ENCODE data around the gene DAD1. TPM values are rescaled to one million over a fixed set of nuclear protein-coding genes. Genes with fewer than 3 reads are reported as not detected.
"Not testable (repeated sequence)": the region's sequence is repeated elsewhere in the genome, so short reads cannot be mapped to it uniquely, and the experiment has no call there.

DAD1 gene
- total RNA-seq, 1 donor = 272 TPM

- H3K9me3 ChIP-seq (ENCODE audit: low read depth, low read length) = no peaks in the 10 kb centered on the region
- no peak overlapping the region for H3K4me3 ChIP-seq (ENCODE audit: insufficient read depth, low read length)
- H3K4me1 ChIP-seq (ENCODE audit: insufficient read depth, low read length) = peaks cover 12% of the 10 kb centered on the region
- no peaks in the 10 kb centered on the region for H4K20me1 ChIP-seq (ENCODE audit: insufficient read depth, low read length)
- no peak overlapping the region for H3K4me2 ChIP-seq (ENCODE audit: insufficient read depth, low read length)
- TF ChIP-seq CTCF (IDR thresholded peaks at IDR 0.05; ENCODE audit: extremely low read depth, low read depth, low read length) = no peak
- no peak for DNase-seq (ENCODE audit: insufficient read length, low spot score, missing footprints)
- no peak overlapping the region for H2AFZ ChIP-seq (ENCODE audit: low read length)
- H3K79me2 ChIP-seq (ENCODE audit: insufficient read depth, low read length) = no peaks in the 10 kb centered on the region
- no peak overlapping the region for H3K27ac ChIP-seq (ENCODE audit: low read depth, low read length)
- H3K27me3 ChIP-seq (ENCODE audit: insufficient read depth, low read length) = no peaks in the 10 kb centered on the region
- H3K36me3 ChIP-seq (ENCODE audit: insufficient read depth, low read length) = no peaks in the 10 kb centered on the region
Measured at GRCh38 chr14:22544406-22544805, 44.6 kb downstream of the DAD1 start.

GRCh38 chr14:22543570-22544357 is 45.3 kb downstream of the DAD1 start:
- DNase-seq (ENCODE audit: insufficient read length, low spot score, missing footprints); H3K27ac ChIP-seq (ENCODE audit: low read depth, low read length): not testable (repeated sequence)

GRCh38 chr14:22542360-22542759 is 46.7 kb downstream of the DAD1 start:
- Histone ChIP-seq H3K9me3 (ENCODE audit: low read depth, low read length) (no peaks in the 10 kb centered on the region), H4K20me1 (ENCODE audit: insufficient read depth, low read length) (no peaks in the 10 kb centered on the region), H3K27me3 (ENCODE audit: insufficient read depth, low read length) (no peaks in the 10 kb centered on the region), H3K4me2 (ENCODE audit: insufficient read depth, low read length) (no peak overlapping the region), H2AFZ (ENCODE audit: low read length) (no peak overlapping the region), H3K79me2 (ENCODE audit: insufficient read depth, low read length) (no peaks in the 10 kb centered on the region), H3K36me3 (ENCODE audit: insufficient read depth, low read length) (no peaks in the 10 kb centered on the region), H3K4me1 (ENCODE audit: insufficient read depth, low read length) (peaks cover 16% of the 10 kb centered on the region), H3K4me3 (ENCODE audit: insufficient read depth, low read length) (no peak overlapping the region), H3K27ac (ENCODE audit: low read depth, low read length) (no peak overlapping the region)
- DNase-seq (ENCODE audit: insufficient read length, low spot score, missing footprints) = no peak
- TF ChIP-seq CTCF (IDR thresholded peaks at IDR 0.05; ENCODE audit: extremely low read depth, low read depth, low read length) = no peak

More at GRCh38 chr14:22543570-22544357, 45.3 kb downstream of the DAD1 start:
- H3K9me3 ChIP-seq (ENCODE audit: low read depth, low read length); H3K79me2 ChIP-seq (ENCODE audit: insufficient read depth, low read length); H3K4me3 ChIP-seq (ENCODE audit: insufficient read depth, low read length); H3K36me3 ChIP-seq (ENCODE audit: insufficient read depth, low read length); H3K4me2 ChIP-seq (ENCODE audit: insufficient read depth, low read length); H2AFZ ChIP-seq (ENCODE audit: low read length); H4K20me1 ChIP-seq (ENCODE audit: insufficient read depth, low read length); H3K27me3 ChIP-seq (ENCODE audit: insufficient read depth, low read length): not testable (repeated sequence)
- H3K4me1 ChIP-seq (ENCODE audit: insufficient read depth, low read length) = peaks cover 12% of the 10 kb centered on the region

GRCh38 chr14:22541721-22542120 is 47.3 kb downstream of the DAD1 start:
- Histone ChIP-seq H3K4me1 (ENCODE audit: insufficient read depth, low read length) (peaks cover 20% of the 10 kb centered on the region), H3K27ac (ENCODE audit: low read depth, low read length) (no peak overlapping the region), H3K9me3 (ENCODE audit: low read depth, low read length) (no peaks in the 10 kb centered on the region), H3K4me3 (ENCODE audit: insufficient read depth, low read length) (no peak overlapping the region), H3K4me2 (ENCODE audit: insufficient read depth, low read length) (no peak overlapping the region), H3K79me2 (ENCODE audit: insufficient read depth, low read length) (no peaks in the 10 kb centered on the region), H2AFZ (ENCODE audit: low read length) (no peak overlapping the region), H3K27me3 (ENCODE audit: insufficient read depth, low read length) (no peaks in the 10 kb centered on the region), H4K20me1 (ENCODE audit: insufficient read depth, low read length) (no peaks in the 10 kb centered on the region), H3K36me3 (ENCODE audit: insufficient read depth, low read length) (no peaks in the 10 kb centered on the region)
- DNase-seq (ENCODE audit: insufficient read length, low spot score, missing footprints) = no peak
- TF ChIP-seq CTCF (IDR thresholded peaks at IDR 0.05; ENCODE audit: extremely low read depth, low read depth, low read length) = no peak
